Fibroblast of villous mesenchyme (primary cell): ENCODE data around the gene ANP32D. TPM values are rescaled to one million over a fixed set of nuclear protein-coding genes. Genes with fewer than 3 reads are reported as not detected.
"Not testable (repeated sequence)": the region's sequence is repeated elsewhere in the genome, so short reads cannot be mapped to it uniquely, and the experiment has no call there.

Experiments
- DNase-seq: peaks from one replicate; pipeline ENCODE4 v3.0.0-alpha.2; 2010; ENCODE audit warnings: low read depth
- H3K4me3 ChIP-seq: 2 replicates; pipeline ENCODE4 v1.5.1; 2011; ENCODE audit warnings: low read depth, mild to moderate bottlenecking, low read length
- CTCF ChIP-seq: IDR thresholded peaks from 2 replicates; pipeline ENCODE4 v1.5.1; 2012; ENCODE audit warnings: low read depth, mild to moderate bottlenecking, low read length; ENCODE audit not compliant: insufficient read depth
- total RNA-seq: library from RNA; depleted of rRNA; stranded (reverse); fragments of >200 nt; gene quantifications from 2 replicates; pipeline ENCODE4 v1.2.3, GENCODE V29; 2012

The ANP32D gene
- total RNA-seq, 1 donor = not detected

GRCh38 chr12:48473061-48473460 is 702 bp downstream of the ANP32D start:
- no peak for TF ChIP-seq CTCF
- DNase-seq = no peak
- H3K4me3 ChIP-seq = no peak overlapping the region

GRCh38 chr12:48474497-48474896 is 2.1 kb downstream of the ANP32D start:
- not testable (repeated sequence) for H3K4me3 ChIP-seq, DNase-seq

- no peak for DNase-seq
- H3K4me3 ChIP-seq = no peak within 1 kb of the TSS
- TF ChIP-seq CTCF = no peak
Observed at GRCh38 chr12:48482198-48482597, 9.8 kb downstream of the ANP32D start, which contains the start of gene C12orf54. Gene C12orf54, plus strand, starts transcription at chr12:48482498. Its CDS starts 799 bp downstream, at chr12:48483297.

- no peak for DNase-seq
- TF ChIP-seq CTCF = no peak
- H3K4me3 ChIP-seq = no peak overlapping the region
Observed at GRCh38 chr12:48482930-48483329, 10.6 kb downstream of the ANP32D start.

- TF ChIP-seq CTCF = no peak
- no peak overlapping the region for H3K4me3 ChIP-seq
- DNase-seq = no peak
Observed at GRCh38 chr12:48486261-48486660, 13.9 kb downstream of the ANP32D start.

GRCh38 chr12:48486679-48487078 is 14.3 kb downstream of the ANP32D start:
- no peak for DNase-seq

GRCh38 chr12:48489012-48489411 is 16.7 kb downstream of the ANP32D start:
- no peak for TF ChIP-seq CTCF
- H3K4me3 ChIP-seq = no peak overlapping the region
- peak; percentile 39 for DNase-seq

More at GRCh38 chr12:48486679-48487078, 14.3 kb downstream of the ANP32D start:
- TF ChIP-seq CTCF = no peak
- H3K4me3 ChIP-seq = no peak overlapping the region

GRCh38 chr12:48489456-48489855 is 17.1 kb downstream of the ANP32D start:
- not testable (repeated sequence) for DNase-seq, H3K4me3 ChIP-seq

GRCh38 chr12:48500281-48500680 is 27.9 kb downstream of the ANP32D start:
- not testable (repeated sequence) for H3K4me3 ChIP-seq, DNase-seq

- DNase-seq, H3K4me3 ChIP-seq: not testable (repeated sequence)
Observed at GRCh38 chr12:48506836-48507235, 34.5 kb downstream of the ANP32D start.
